Brain microvascular endothelial cell (primary cell): Measurements from ENCODE around the gene FXYD2.

ENCODE experiments used
- DNase-seq: peaks from one replicate; pipeline ENCODE4 v3.0.0-alpha.2; 2020
- H3K27ac ChIP-seq: fragments of 250-450 bp; sonication (Bioruptor Pico); 2 replicates; pipeline ENCODE4 v1.5.1; 2020; ENCODE audit warnings: mild to moderate bottlenecking, moderate library complexity
- H3K27me3 ChIP-seq: fragments of 250-450 bp; sonication (Bioruptor Pico); replicated peaks from 2 replicates; pipeline ENCODE4 v1.5.1; 2020; ENCODE audit warnings: mild to moderate bottlenecking
- H3K36me3 ChIP-seq: fragments of 250-450 bp; sonication (Bioruptor Pico); replicated peaks from 2 replicates; pipeline ENCODE4 v1.5.1; 2020; ENCODE audit warnings: mild to moderate bottlenecking
- H3K4me3 ChIP-seq: 2 replicates; pipeline ENCODE4 v1.5.1; 2011; ENCODE audit warnings: low read depth, mild to moderate bottlenecking, control low read depth, low read length, moderate library complexity
- CTCF ChIP-seq: IDR thresholded peaks from 2 replicates; pipeline ENCODE4 v1.5.1; 2011; ENCODE audit warnings: low read depth, mild to moderate bottlenecking, moderate library complexity, low read length, control low read depth, inconsistent platforms; ENCODE audit errors: missing control alignments
- in situ Hi-C: cut with HindIII; loops from 2 replicates; pipeline ENCODE4 v1.10.0; 2017; ENCODE audit warnings: low sequenced_read_pairs, low pct_ligation_motif_present

FXYD2 gene

DNA sequence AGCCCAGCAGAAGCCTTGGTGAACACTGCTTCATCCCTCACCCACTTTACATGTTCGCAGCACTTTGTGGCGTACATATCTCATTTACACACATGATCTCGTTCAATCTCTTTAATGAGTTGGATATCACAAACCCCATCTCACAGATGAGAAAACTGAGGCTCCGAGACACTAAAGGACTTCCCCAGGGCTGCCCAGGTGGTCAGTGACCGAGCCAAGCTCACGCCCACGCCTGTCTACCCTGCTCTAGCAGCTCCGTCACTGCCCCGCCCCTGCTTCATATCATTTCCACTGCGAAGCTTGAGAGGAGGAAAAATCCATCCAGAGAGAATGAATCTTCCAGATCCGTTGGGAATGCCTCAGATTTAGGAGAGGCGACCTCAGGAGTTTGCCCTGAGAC is 15.8 kb downstream of the FXYD2 start:
- no peak overlapping the region for H3K4me3 ChIP-seq
- DNase-seq, result no peak
- in situ Hi-C loops, result loop anchor here (25.0 kb wide), 1 partner anchor 371 kb away; no protein-coding TSS in a partner anchor
- no peaks in the 10 kb centered on the region for H3K36me3 ChIP-seq
- no peak overlapping the region for H3K27ac ChIP-seq
- no peaks in the 10 kb centered on the region for H3K27me3 ChIP-seq
- TF ChIP-seq CTCF, result no peak

- Histone ChIP-seq H3K27me3 (no peaks in the 10 kb centered on the region), H3K4me3 (no peak overlapping the region), H3K36me3 (no peaks in the 10 kb centered on the region), H3K27ac (no peak overlapping the region)
- peak; percentile 91 for TF ChIP-seq CTCF
- in situ Hi-C loops, result loop anchor here (25.0 kb wide), 1 partner anchor 370 kb away; no protein-coding TSS in a partner anchor
- DNase-seq, result peak; percentile 69
These were observed 16.8 kb downstream of the FXYD2 start for GRCh38 chr11:117807482-117808327.

DNA sequence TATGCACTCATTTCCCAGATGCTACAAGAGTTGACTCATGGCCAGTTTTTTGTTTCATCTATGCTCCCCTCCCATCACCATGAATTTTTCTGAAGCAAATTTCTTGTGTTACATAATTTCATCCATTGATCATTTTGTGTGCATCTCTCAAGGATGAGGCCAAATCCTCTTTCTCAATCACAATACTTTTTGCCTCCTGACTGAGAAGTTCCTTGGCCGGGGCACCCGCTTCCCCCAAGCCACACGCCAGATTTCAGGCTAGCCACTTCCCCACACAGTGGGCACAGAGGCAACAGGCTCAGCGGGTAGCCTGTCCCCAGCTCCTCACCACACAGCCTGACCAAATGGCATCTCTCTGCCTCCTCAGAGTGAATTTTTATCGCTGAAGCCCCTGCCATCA is 17.7 kb downstream of the FXYD2 start:
- no peak for DNase-seq

GRCh38 chr11:117805045-117805444 is 19.5 kb downstream of the FXYD2 start:
- Histone ChIP-seq H3K4me3 (no peak overlapping the region), H3K27ac (no peak overlapping the region), H3K27me3 (peaks cover 2% of the 10 kb centered on the region), H3K36me3 (no peaks in the 10 kb centered on the region)
- TF ChIP-seq CTCF, result no peak
- no peak for DNase-seq
- in situ Hi-C loops, result loop anchor here (25.0 kb wide), 1 partner anchor 368 kb away; no protein-coding TSS in a partner anchor

More for the DNA sequence above, 17.7 kb downstream of the FXYD2 start:
- Histone ChIP-seq H3K4me3 (no peak overlapping the region), H3K36me3 (no peaks in the 10 kb centered on the region), H3K27me3 (no peaks in the 10 kb centered on the region), H3K27ac (no peak overlapping the region)
- in situ Hi-C loops, result loop anchor here (25.0 kb wide), 1 partner anchor 370 kb away; no protein-coding TSS in a partner anchor
- no peak for TF ChIP-seq CTCF

- Histone ChIP-seq H3K36me3 (no peaks in the 10 kb centered on the region), H3K27me3 (peaks cover 12% of the 10 kb centered on the region), H3K27ac (no peak overlapping the region), H3K4me3 (no peak overlapping the region)
- in situ Hi-C loops, result loop anchor here (25.0 kb wide), 1 partner anchor 367 kb away; no protein-coding TSS in a partner anchor
- no peak for DNase-seq
- no peak for TF ChIP-seq CTCF
These were observed 20.6 kb downstream of the FXYD2 start for GRCh38 chr11:117803896-117804295.

- TF ChIP-seq CTCF, result no peak
- no peak for DNase-seq
- H3K27me3 ChIP-seq, result peaks cover 49% of the 10 kb centered on the region
- no peak overlapping the region for H3K27ac ChIP-seq
- no peaks in the 10 kb centered on the region for H3K36me3 ChIP-seq
- in situ Hi-C loops, result loop anchor here (25.0 kb wide), 1 partner anchor 362 kb away; no protein-coding TSS in a partner anchor
- no peak overlapping the region for H3K4me3 ChIP-seq
These were observed 24.9 kb downstream of the FXYD2 start for GRCh38 chr11:117799634-117800033.
